Neural cell (in vitro differentiated cells): ENCODE measurements around the gene HSBP1L1.

Experiments used
- CTCF ChIP-seq: fragments of 450-650 bp; IDR thresholded peaks from 2 replicates; pipeline ENCODE4 v1.5.1; 2014; ENCODE audit warnings: antibody characterized with exemption, mild to moderate bottlenecking, moderate library complexity; ENCODE audit not compliant: poor library complexity, severe bottlenecking
- EP300 ChIP-seq: fragments of 450-650 bp; conservative IDR thresholded peaks from 2 replicates; pipeline ENCODE4 v1.6.1; 2014; ENCODE audit warnings: antibody characterized with exemption, mild to moderate bottlenecking, moderate library complexity; ENCODE audit not compliant: poor library complexity, severe bottlenecking
- EZH2 ChIP-seq: fragments of 200-600, 300-800 bp; shearing (Covaris generic), sonication (generic); IDR thresholded peaks from 2 replicates; pipeline ENCODE4 v1.6.1; 2014; ENCODE audit warnings: antibody characterized with exemption, low read length, borderline replicate concordance, mild to moderate bottlenecking; ENCODE audit not compliant: insufficient read depth, poor library complexity, severe bottlenecking
- POLR2AphosphoS5 ChIP-seq: IDR thresholded peaks from 2 replicates; pipeline ENCODE4 v1.6.1; 2012
- RAD21 ChIP-seq: fragments of 450-650 bp; conservative IDR thresholded peaks from 2 replicates; pipeline ENCODE4 v1.6.1; 2014; ENCODE audit warnings: antibody characterized with exemption, mild to moderate bottlenecking, moderate library complexity
- REST ChIP-seq: IDR thresholded peaks from 2 replicates; pipeline ENCODE4 v1.6.1; 2012; ENCODE audit warnings: borderline replicate concordance
- SMC3 ChIP-seq: fragments of 450-650 bp; conservative IDR thresholded peaks from 2 replicates; pipeline ENCODE4 v1.6.1; 2014; ENCODE audit warnings: antibody characterized with exemption, mild to moderate bottlenecking, moderate library complexity; ENCODE audit not compliant: poor library complexity
- TAF1 ChIP-seq: IDR thresholded peaks from 2 replicates; pipeline ENCODE4 v1.6.1; 2012; ENCODE audit warnings: low read depth

GRCh38 chr18:79950515-79951341 lies 13.7 kb upstream of the HSBP1L1 start:
- no peak for TF ChIP-seq EP300
- no peak for TF ChIP-seq EZH2
- no peak for TF ChIP-seq CTCF
- no peak for TF ChIP-seq REST
- no peak for TF ChIP-seq RAD21
- no peak for TF ChIP-seq POLR2AphosphoS5
- TF ChIP-seq SMC3, result no peak
- no peak for TF ChIP-seq TAF1
